Activated gamma-delta T cell (primary cell): ENCODE measurements around the gene NUDT3.

Experiments used
- DNase-seq: peaks from one replicate; lab custom pipeline; 2025; lab: John Stamatoyannopoulos, UW

Gene NUDT3

GRCh38 chr6:34321821-34322220 is 70.6 kb downstream of the NUDT3 start:
- DNase-seq, result no peak

GRCh38 chr6:34319471-34319885 is 73.0 kb downstream of the NUDT3 start:
- no peak for DNase-seq

GRCh38 chr6:34318499-34319470 is 73.7 kb downstream of the NUDT3 start:
- no peak for DNase-seq

- DNase-seq, result no peak
Measured at GRCh38 chr6:34317882-34318498, 74.5 kb downstream of the NUDT3 start.

- DNase-seq, result no peak
Measured at GRCh38 chr6:34317172-34317477, 75.3 kb downstream of the NUDT3 start.

GRCh38 chr6:34316431-34317171 is 75.9 kb downstream of the NUDT3 start:
- DNase-seq, result no peak

- no peak for DNase-seq
Measured at GRCh38 chr6:34315780-34316179, 76.7 kb downstream of the NUDT3 start.

GRCh38 chr6:34315256-34315655 is 77.2 kb downstream of the NUDT3 start:
- DNase-seq, result no peak

GRCh38 chr6:34312259-34312658 is 80.2 kb downstream of the NUDT3 start:
- no peak for DNase-seq

GRCh38 chr6:34310817-34311216 is 81.7 kb downstream of the NUDT3 start:
- DNase-seq, result no peak

- DNase-seq, result no peak
Measured at GRCh38 chr6:34308483-34308882, 84.0 kb downstream of the NUDT3 start.

- DNase-seq, result no peak
Measured at GRCh38 chr6:34305982-34306708, 86.3 kb downstream of the NUDT3 start.

- DNase-seq, result no peak
Measured at GRCh38 chr6:34305497-34305896, 87.0 kb downstream of the NUDT3 start.

GRCh38 chr6:34304164-34304563 is 88.3 kb downstream of the NUDT3 start:
- DNase-seq, result no peak

GRCh38 chr6:34302929-34303328 is 89.5 kb downstream of the NUDT3 start:
- DNase-seq, result no peak

- DNase-seq, result no peak
Measured at GRCh38 chr6:34301408-34301807, 91.1 kb downstream of the NUDT3 start.

GRCh38 chr6:34300332-34300751 is 92.1 kb downstream of the NUDT3 start:
- no peak for DNase-seq

GRCh38 chr6:34298941-34299340 is 93.5 kb downstream of the NUDT3 start:
- DNase-seq, result no peak

GRCh38 chr6:34295721-34296120 is 96.7 kb downstream of the NUDT3 start:
- DNase-seq, result no peak

GRCh38 chr6:34292954-34293353 is 99.5 kb downstream of the NUDT3 start:
- no peak for DNase-seq

GRCh38 chr6:34289137-34289536 is 103.3 kb downstream of the NUDT3 start:
- no peak for DNase-seq

GRCh38 chr6:34288581-34288980 is 103.9 kb downstream of the NUDT3 start:
- no peak for DNase-seq
